PC-9 (cell line): ENCODE data around the gene ME3. TPM values are rescaled to one million over a fixed set of nuclear protein-coding genes. Genes with fewer than 3 reads are reported as not detected.
"Not testable (repeated sequence)": the region's sequence is repeated elsewhere in the genome, so short reads cannot be mapped to it uniquely, and the experiment has no call there.

ENCODE experiments used
- BruUV-seq: library from RNA; stranded (reverse); fragments of 400-500 nt; replicated peaks from 2 replicates; lab custom pipeline; 2021; lab: Mats Ljungman, UMichigan
- CTCF ChIA-PET: fragments of 300-600 bp; sonication (Branson Sonifier 250); formaldehyde crosslinking; loops from one replicate; lab custom pipeline; 2022; ENCODE audit warnings: antibody characterized with exemption; lab: Charles Lee
- POLR2A ChIA-PET: fragments of 300-600 bp; sonication (Branson Sonifier 250); formaldehyde crosslinking; loops from one replicate; lab custom pipeline; 2022; ENCODE audit warnings: antibody characterized with exemption; ENCODE audit not compliant: unreplicated experiment; lab: Charles Lee
- DNase-seq, 2 experiments: peaks; one replicate each; pipeline versions ENCODE4 v3.0.0 to v3.0.0-alpha.2; 2015 to 2022; ENCODE audit warnings: mixed read lengths in 1 of 2
- H2AFZ ChIP-seq: fragments of 200-600 bp; sonication (generic); 2 replicates; pipeline ENCODE4 v1.8.1; 2017; ENCODE audit warnings: antibody characterized with exemption
- H3F3A ChIP-seq: fragments of 200-600 bp; sonication (generic); 2 replicates; pipeline ENCODE4 v1.8.1; 2017; ENCODE audit warnings: antibody characterized with exemption, mild to moderate bottlenecking, low read depth; ENCODE audit not compliant: insufficient read depth
- H3K27ac ChIP-seq: fragments of 200-600 bp; sonication (generic); 2 replicates; pipeline ENCODE4 v1.6.1; 2016; ENCODE audit warnings: mixed run types
- H3K27me3 ChIP-seq: fragments of 200-600 bp; sonication (generic); 2 replicates; pipeline ENCODE4 v1.6.1; 2016; ENCODE audit warnings: low read depth, mixed run types; ENCODE audit not compliant: insufficient read depth
- H3K36me3 ChIP-seq: fragments of 200-600 bp; sonication (generic); 2 replicates; pipeline ENCODE4 v1.6.1; 2016; ENCODE audit warnings: low read depth, mixed run types
- H3K4me1 ChIP-seq: fragments of 200-600 bp; sonication (generic); replicated peaks from 2 replicates; pipeline ENCODE4 v1.6.1; 2016; ENCODE audit warnings: mixed run types; ENCODE audit not compliant: insufficient read depth
- H3K4me2 ChIP-seq: fragments of 200-600 bp; sonication (generic); 2 replicates; pipeline ENCODE4 v1.6.1; 2017; ENCODE audit warnings: mixed run types
- H3K4me3 ChIP-seq: fragments of 200-600 bp; sonication (generic); 2 replicates; pipeline ENCODE4 v1.6.1; 2016; ENCODE audit warnings: mixed run types
- H3K79me2 ChIP-seq: fragments of 200-600 bp; sonication (generic); 2 replicates; pipeline ENCODE4 v1.6.1; 2017; ENCODE audit warnings: low read depth, mixed run types
- H3K9me2 ChIP-seq: fragments of 200-600 bp; sonication (generic); 2 replicates; pipeline ENCODE4 v1.8.1; 2017; ENCODE audit warnings: mild to moderate bottlenecking; ENCODE audit not compliant: insufficient read depth
- H3K9me3 ChIP-seq: fragments of 200-600 bp; sonication (generic); 2 replicates; pipeline ENCODE4 v1.8.1; 2016; ENCODE audit warnings: low read depth; ENCODE audit not compliant: insufficient read depth
- H4K20me1 ChIP-seq: fragments of 200-600 bp; sonication (generic); 2 replicates; pipeline ENCODE4 v1.8.1; 2017; ENCODE audit not compliant: insufficient read depth
- EZH2 ChIP-seq: fragments of 200-600 bp; sonication (generic); IDR thresholded peaks from 2 replicates; pipeline ENCODE4 v1.8.0; 2017; ENCODE audit warnings: antibody characterized with exemption, low read depth
- intact Hi-C: fragments of 100-400 bp; cut with micrococcal nuclease; formaldehyde crosslinking; loops from one replicate; pipeline ENCODE4 v1.10.0; 2022; ENCODE audit not compliant: unreplicated experiment
- total RNA-seq: library from RNA; stranded (reverse); gene quantifications from 2 replicates; pipeline ENCODE4 v1.2.3, GENCODE V29; 2021
- TF ChIP-seq, protein P1 (sequence below): fragments of 200-600 bp; sonication (generic); conservative IDR thresholded peaks from 2 replicates; pipeline ENCODE4 v1.6.1; 2017; ENCODE audit warnings: mixed run types, antibody characterized with exemption, mild to moderate bottlenecking, moderate library complexity

ME3 gene
- total RNA-seq, 1 experiment from 2014 or later = 34.0 TPM

DNA sequence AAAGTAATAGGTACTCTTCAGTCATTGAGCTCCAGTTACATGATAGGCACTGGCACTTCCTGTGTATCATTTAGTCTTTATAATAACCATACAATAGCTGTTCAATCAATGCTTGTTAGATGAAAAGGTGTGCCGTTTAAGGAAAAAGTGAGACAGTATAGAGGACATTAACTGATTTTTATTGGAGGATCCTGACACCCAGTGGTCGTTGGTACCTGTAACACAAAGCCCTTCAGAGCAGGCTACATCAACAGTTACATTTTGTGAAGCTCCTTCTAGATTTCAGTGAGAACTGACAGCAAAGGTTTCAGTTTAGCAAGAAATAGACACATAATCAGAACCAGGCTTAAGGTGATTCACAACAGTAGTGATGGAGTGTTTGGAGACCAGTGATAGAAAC lies 253.5 kb downstream of the ME3 start:
- H4K20me1 ChIP-seq = no peaks in the 10 kb centered on the region
- no peaks in the 10 kb centered on the region for H3K4me1 ChIP-seq
- H3K4me3 ChIP-seq = no peak overlapping the region
- H3K79me2 ChIP-seq = no peaks in the 10 kb centered on the region
- no peaks in the 10 kb centered on the region for H3K9me3 ChIP-seq
- no peaks in the 10 kb centered on the region for H3K9me2 ChIP-seq
- POLR2A ChIA-PET = interaction anchor here (0.7 kb wide), 1 partner anchor 1104 kb away, joined by 6 read pairs; no protein-coding TSS in a partner anchor
- intact Hi-C loops = no loop called here
- H3K36me3 ChIP-seq = no peaks in the 10 kb centered on the region
- no TSS peak for BruUV-seq
- H3K27ac ChIP-seq = no peak overlapping the region
- H3F3A ChIP-seq = no peaks in the 10 kb centered on the region
- no peaks in the 10 kb centered on the region for H3K27me3 ChIP-seq
- no peak overlapping the region for H2AFZ ChIP-seq
- no peak for DNase-seq
- TF ChIP-seq, protein P1, sequence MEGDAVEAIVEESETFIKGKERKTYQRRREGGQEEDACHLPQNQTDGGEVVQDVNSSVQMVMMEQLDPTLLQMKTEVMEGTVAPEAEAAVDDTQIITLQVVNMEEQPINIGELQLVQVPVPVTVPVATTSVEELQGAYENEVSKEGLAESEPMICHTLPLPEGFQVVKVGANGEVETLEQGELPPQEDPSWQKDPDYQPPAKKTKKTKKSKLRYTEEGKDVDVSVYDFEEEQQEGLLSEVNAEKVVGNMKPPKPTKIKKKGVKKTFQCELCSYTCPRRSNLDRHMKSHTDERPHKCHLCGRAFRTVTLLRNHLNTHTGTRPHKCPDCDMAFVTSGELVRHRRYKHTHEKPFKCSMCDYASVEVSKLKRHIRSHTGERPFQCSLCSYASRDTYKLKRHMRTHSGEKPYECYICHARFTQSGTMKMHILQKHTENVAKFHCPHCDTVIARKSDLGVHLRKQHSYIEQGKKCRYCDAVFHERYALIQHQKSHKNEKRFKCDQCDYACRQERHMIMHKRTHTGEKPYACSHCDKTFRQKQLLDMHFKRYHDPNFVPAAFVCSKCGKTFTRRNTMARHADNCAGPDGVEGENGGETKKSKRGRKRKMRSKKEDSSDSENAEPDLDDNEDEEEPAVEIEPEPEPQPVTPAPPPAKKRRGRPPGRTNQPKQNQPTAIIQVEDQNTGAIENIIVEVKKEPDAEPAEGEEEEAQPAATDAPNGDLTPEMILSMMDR = peak; percentile 26; the same call in 1 of the 2 replicates
- TF ChIP-seq EZH2 = no peak
- CTCF ChIA-PET = no interaction called here
- no peak overlapping the region for H3K4me2 ChIP-seq

DNA sequence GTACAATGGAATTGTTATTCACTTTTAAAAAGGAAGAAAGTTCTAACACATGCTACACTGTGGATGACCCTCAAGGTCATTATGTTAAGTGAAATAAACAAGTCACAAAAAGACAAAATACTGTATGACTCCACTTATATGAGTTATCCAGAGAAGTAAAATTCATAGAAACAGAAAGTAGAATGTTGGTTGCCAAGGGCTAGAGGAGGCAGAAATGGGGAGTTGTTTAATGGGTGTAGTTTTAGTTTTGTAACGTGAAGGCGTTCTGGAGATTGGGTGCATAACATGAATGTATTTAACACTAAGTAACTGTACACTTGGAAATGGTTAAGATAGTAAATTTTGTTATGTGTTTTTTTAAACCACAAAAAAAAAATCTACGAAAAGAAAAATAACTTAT lies 253.9 kb downstream of the ME3 start:
- Histone ChIP-seq H3K4me1 (no peaks in the 10 kb centered on the region), H3F3A (no peaks in the 10 kb centered on the region), H3K4me3 (no peak overlapping the region), H3K4me2 (no peak overlapping the region), H3K27me3 (no peaks in the 10 kb centered on the region), H3K9me3 (no peaks in the 10 kb centered on the region), H3K79me2 (no peaks in the 10 kb centered on the region), H3K9me2 (no peaks in the 10 kb centered on the region), H2AFZ (no peak overlapping the region), H4K20me1 (no peaks in the 10 kb centered on the region), H3K36me3 (no peaks in the 10 kb centered on the region), H3K27ac (no peak overlapping the region)
- no peak for DNase-seq
- ChIA-PET CTCF (no interaction called here), POLR2A (no interaction called here)
- intact Hi-C loops = no loop called here
- BruUV-seq = no TSS peak
- no peak for TF ChIP-seq EZH2
- TF ChIP-seq, protein P1 = no peak

DNA sequence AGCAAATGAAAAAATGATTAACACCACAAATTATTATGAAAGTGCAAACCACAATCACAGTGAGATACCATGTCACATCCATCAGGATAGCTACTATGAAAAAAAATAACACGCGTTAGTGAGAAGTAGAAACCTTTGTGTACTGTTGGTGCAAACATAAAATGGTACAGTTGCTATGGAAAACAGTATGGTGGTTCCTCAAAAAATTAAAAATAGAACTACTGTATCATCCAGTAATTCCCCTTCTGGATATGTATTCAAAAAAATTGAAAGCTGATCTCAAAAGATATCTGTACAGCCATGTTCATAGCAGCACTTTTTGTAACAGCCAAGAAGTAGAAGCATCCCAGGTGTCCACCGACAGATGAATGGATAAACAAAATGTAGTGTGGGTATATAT lies 254.3 kb downstream of the ME3 start:
- Histone ChIP-seq H3K4me2 (no peak overlapping the region), H3K9me2 (no peaks in the 10 kb centered on the region), H2AFZ (no peak overlapping the region), H3K36me3 (no peaks in the 10 kb centered on the region), H3K27ac (no peak overlapping the region), H3K9me3 (no peaks in the 10 kb centered on the region), H3F3A (no peaks in the 10 kb centered on the region), H4K20me1 (no peaks in the 10 kb centered on the region), H3K4me3 (no peak overlapping the region), H3K4me1 (no peaks in the 10 kb centered on the region), H3K79me2 (no peaks in the 10 kb centered on the region), H3K27me3 (no peaks in the 10 kb centered on the region)
- no TSS peak for BruUV-seq
- intact Hi-C loops = no loop called here
- CTCF ChIA-PET = no interaction called here
- POLR2A ChIA-PET = no interaction called here
- no peak for TF ChIP-seq EZH2
- TF ChIP-seq, protein P1 = no peak
- no peak for DNase-seq

DNA sequence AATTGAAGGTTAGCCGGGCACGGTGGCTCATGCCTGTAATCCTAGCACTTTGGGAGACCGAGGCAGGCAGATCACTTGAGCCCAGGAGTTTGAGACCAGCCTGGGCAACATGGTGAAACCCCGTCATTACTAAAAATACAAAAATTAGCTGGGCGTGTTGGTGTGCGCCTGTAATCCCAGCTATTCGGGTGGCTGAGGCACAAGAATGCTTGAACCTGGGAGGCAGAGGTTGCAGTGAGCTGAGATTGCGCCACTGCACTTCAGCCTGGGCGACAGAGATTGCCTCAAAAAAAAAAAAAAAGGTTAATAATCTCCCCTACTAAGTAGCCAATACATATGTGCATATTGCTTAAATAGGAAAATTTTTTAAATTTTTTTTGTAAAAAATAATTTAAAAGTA lies 255.5 kb downstream of the ME3 start:
- H3K9me2 ChIP-seq, H3K4me1 ChIP-seq, H2AFZ ChIP-seq, H4K20me1 ChIP-seq, DNase-seq, H3K4me3 ChIP-seq, H3K79me2 ChIP-seq, H3K27me3 ChIP-seq, intact Hi-C loops, H3K36me3 ChIP-seq, POLR2A ChIA-PET, H3K9me3 ChIP-seq, H3F3A ChIP-seq, H3K27ac ChIP-seq, BruUV-seq, H3K4me2 ChIP-seq: not testable (repeated sequence)
- CTCF ChIA-PET = interaction anchor here (0.6 to 0.8 kb wide), 2 partner anchors 193 to 199 kb away, joined by 3 read pairs; no protein-coding TSS in a partner anchor
